HEK293T (cell line): ENCODE results near the gene SH3PXD2A.

Experiments used
- CTCF ChIA-PET: fragments of 350-600 bp; formaldehyde crosslinking; extraction: SDS; loops from one replicate; lab custom pipeline; 2021; ENCODE audit warnings: antibody characterized with exemption, inconsistent platforms; lab: Yijun Ruan, JAX
- POLR2A ChIA-PET: fragments of 350-600 bp; formaldehyde crosslinking; extraction: SDS; loops from one replicate; lab custom pipeline; 2020; ENCODE audit warnings: antibody characterized with exemption, inconsistent platforms; lab: Yijun Ruan, JAX
- DNase-seq: peaks from one replicate; pipeline ENCODE4 v3.0.0; 2012; ENCODE audit warnings: mixed read lengths; ENCODE audit errors: extremely low spot score
- ARNT ChIP-seq: fragments of 450-650 bp; IDR thresholded peaks from 2 replicates; pipeline ENCODE4 v1.6.1; 2017; ENCODE audit warnings: mild to moderate bottlenecking
- BHLHE40 ChIP-seq: fragments of 450-650 bp; IDR thresholded peaks from 2 replicates; pipeline ENCODE4 v1.6.1; 2016; ENCODE audit warnings: mild to moderate bottlenecking, moderate library complexity, borderline replicate concordance
- CTBP1 ChIP-seq: fragments of 450-650 bp; IDR thresholded peaks from 2 replicates; pipeline ENCODE4 v1.6.1; 2016; ENCODE audit warnings: borderline replicate concordance
- ELF4 ChIP-seq: fragments of 450-650 bp; IDR thresholded peaks from 2 replicates; pipeline ENCODE4 v1.6.1; 2017; ENCODE audit warnings: antibody characterized with exemption
- FOXA1 ChIP-seq: fragments of 450-650 bp; IDR thresholded peaks from 2 replicates; pipeline ENCODE4 v1.6.1; 2016; ENCODE audit warnings: mild to moderate bottlenecking
- FOXK2 ChIP-seq: fragments of 450-650 bp; IDR thresholded peaks from 2 replicates; pipeline ENCODE4 v1.6.1; 2016; ENCODE audit warnings: mild to moderate bottlenecking
- FOXM1 ChIP-seq: fragments of 450-650 bp; IDR thresholded peaks from 2 replicates; pipeline ENCODE4 v1.6.1; 2017; ENCODE audit warnings: mild to moderate bottlenecking, borderline replicate concordance
- HDGF ChIP-seq: fragments of 450-650 bp; IDR thresholded peaks from 2 replicates; pipeline ENCODE4 v1.6.1; 2017; ENCODE audit warnings: antibody characterized with exemption, borderline replicate concordance
- L3MBTL2 ChIP-seq: fragments of 450-650 bp; conservative IDR thresholded peaks from 2 replicates; pipeline ENCODE4 v1.6.1; 2016; ENCODE audit warnings: mild to moderate bottlenecking
- LEF1 ChIP-seq: fragments of 450-650 bp; IDR thresholded peaks from 2 replicates; pipeline ENCODE4 v1.6.1; 2017; ENCODE audit warnings: mild to moderate bottlenecking, borderline replicate concordance
- NFRKB ChIP-seq: fragments of 450-650 bp; IDR thresholded peaks from 2 replicates; pipeline ENCODE4 v1.6.1; 2016; ENCODE audit warnings: mild to moderate bottlenecking, moderate library complexity
- PKNOX1 ChIP-seq: fragments of 450-650 bp; IDR thresholded peaks from 2 replicates; pipeline ENCODE4 v1.6.1; 2016
- SP1 ChIP-seq: fragments of 450-650 bp; IDR thresholded peaks from 2 replicates; pipeline ENCODE4 v1.6.1; 2017
- SUZ12 ChIP-seq: fragments of 450-650 bp; IDR thresholded peaks from 2 replicates; pipeline ENCODE4 v1.6.1; 2016; ENCODE audit warnings: mild to moderate bottlenecking
- TARDBP ChIP-seq: fragments of 450-650 bp; IDR thresholded peaks from 2 replicates; pipeline ENCODE4 v1.6.1; 2016
- ZNF384 ChIP-seq: fragments of 450-650 bp; IDR thresholded peaks from 2 replicates; pipeline ENCODE4 v1.6.1; 2016

The SH3PXD2A gene

GRCh38 chr10:103745341-103746247 lies 109.8 kb downstream of the SH3PXD2A start:
- no peak for DNase-seq
- CTCF ChIA-PET, result no interaction called here
- POLR2A ChIA-PET, result no interaction called here
- TF ChIP-seq ARNT (no peak), HDGF (no peak), SUZ12 (no peak), ZNF384 (no peak), TARDBP (no peak), L3MBTL2 (no peak), FOXA1 (no peak)

- no peak for DNase-seq
- CTCF ChIA-PET, result no interaction called here
- POLR2A ChIA-PET, result no interaction called here
- no peak for TF ChIP-seq L3MBTL2
- TF ChIP-seq HDGF, result no peak
- TF ChIP-seq TARDBP, result no peak
- TF ChIP-seq ELF4, result no peak
- no peak for TF ChIP-seq ZNF384
- no peak for TF ChIP-seq SUZ12
- no peak for TF ChIP-seq PKNOX1
Measured at GRCh38 chr10:103742824-103743223, 112.6 kb downstream of the SH3PXD2A start.

GRCh38 chr10:103740611-103741010 lies 114.8 kb downstream of the SH3PXD2A start:
- CTCF ChIA-PET, result interaction anchor here (0.9 kb wide), 1 partner anchor 10 kb away, joined by 3 read pairs; no protein-coding TSS in a partner anchor
- DNase-seq, result no peak
- POLR2A ChIA-PET, result no interaction called here
- TF ChIP-seq SP1, result no peak
- TF ChIP-seq BHLHE40, result no peak
- no peak for TF ChIP-seq FOXM1
- no peak for TF ChIP-seq ARNT
- TF ChIP-seq PKNOX1, result no peak
- TF ChIP-seq NFRKB, result no peak
- no peak for TF ChIP-seq FOXA1
- TF ChIP-seq ZNF384, result no peak
- no peak for TF ChIP-seq LEF1

GRCh38 chr10:103739039-103739764 lies 116.2 kb downstream of the SH3PXD2A start:
- ChIA-PET CTCF (interaction anchor here (0.9 kb wide), 1 partner anchor 12 kb away, joined by 3 read pairs; no protein-coding TSS in a partner anchor), POLR2A (no interaction called here)
- TF ChIP-seq ELF4 (no peak), ARNT (no peak), FOXA1 (no peak), LEF1 (no peak), NFRKB (no peak), SP1 (no peak)
- no peak for DNase-seq

GRCh38 chr10:103737735-103738367 lies 117.5 kb downstream of the SH3PXD2A start:
- TF ChIP-seq ZNF384, result no peak
- TF ChIP-seq ARNT, result no peak
- no peak for TF ChIP-seq SP1
- no peak for TF ChIP-seq FOXM1
- no peak for TF ChIP-seq TARDBP
- TF ChIP-seq PKNOX1, result no peak
- TF ChIP-seq HDGF, result no peak
- no peak for TF ChIP-seq BHLHE40
- TF ChIP-seq SUZ12, result no peak
- no peak for TF ChIP-seq CTBP1
- no peak for TF ChIP-seq L3MBTL2
- TF ChIP-seq LEF1, result no peak
- TF ChIP-seq FOXK2, result no peak
- CTCF ChIA-PET, result no interaction called here
- no peak for DNase-seq
- POLR2A ChIA-PET, result interaction anchor here (0.7 to 1.5 kb wide), 2 partner anchors 9 to 17 kb away, joined by 3 to 5 read pairs; no protein-coding TSS in a partner anchor

GRCh38 chr10:103736763-103737162 lies 118.6 kb downstream of the SH3PXD2A start:
- peak; percentile 61 for DNase-seq
- POLR2A ChIA-PET, result no interaction called here
- TF ChIP-seq HDGF (no peak), PKNOX1 (peak; percentile 64), FOXM1 (no peak)
- CTCF ChIA-PET, result interaction anchor here (1.0 kb wide), 1 partner anchor 22 kb away, joined by 3 read pairs; no protein-coding TSS in a partner anchor
